Right lobe of liver (tissue), 4 donors: ENCODE measurements around the gene ASIC2.

ENCODE experiments used
- CTCF ChIP-seq, 4 donors: fragments of 200-600 bp in 3 of 4; fragments of 450-650 bp in 1 of 4; IDR thresholded peaks; one replicate each; pipeline versions ENCODE4 v1.5.1 to v1.8.0; 2016 to 2022; ENCODE audit warnings: antibody characterized with exemption in 4 of 4, mild to moderate bottlenecking in 2 of 4
- POLR2A ChIP-seq: fragments of 450-650 bp; IDR thresholded peaks from one replicate; pipeline ENCODE4 v1.6.1; 2017; ENCODE audit warnings: antibody characterized with exemption, mild to moderate bottlenecking
- donor health status: DM: no; HTN: no; CAD: no.
- donor health status: DM: no; HTN: no; CAD: no.
- donor health status: DM: no; HTN: yes; CAD: no.

GRCh38 chr17:33292201-33292980 is 704 bp downstream of the ASIC2 start:
- TF ChIP-seq CTCF (IDR thresholded peaks at IDR 0.05) (peak in 1 of 4 donors; percentile 6), POLR2A (no peak)
